Fibroblast of pulmonary artery (primary cell): Measurements from ENCODE around the gene DENND11.

Experiments
- DNase-seq: peaks from one replicate; pipeline ENCODE4 v3.0.0-alpha.2; 2010; ENCODE audit warnings: low read depth
- H3K4me3 ChIP-seq: replicated peaks from 2 replicates; pipeline ENCODE4 v1.5.1; 2011; ENCODE audit warnings: low read depth, mild to moderate bottlenecking, control low read depth, low read length, moderate library complexity
- TF ChIP-seq, protein P1 (sequence below): IDR thresholded peaks from 2 replicates; pipeline ENCODE4 v1.5.1; 2011; ENCODE audit warnings: mild to moderate bottlenecking, control low read depth, low read length, inconsistent platforms; ENCODE audit errors: missing control alignments

DENND11 gene

DNA sequence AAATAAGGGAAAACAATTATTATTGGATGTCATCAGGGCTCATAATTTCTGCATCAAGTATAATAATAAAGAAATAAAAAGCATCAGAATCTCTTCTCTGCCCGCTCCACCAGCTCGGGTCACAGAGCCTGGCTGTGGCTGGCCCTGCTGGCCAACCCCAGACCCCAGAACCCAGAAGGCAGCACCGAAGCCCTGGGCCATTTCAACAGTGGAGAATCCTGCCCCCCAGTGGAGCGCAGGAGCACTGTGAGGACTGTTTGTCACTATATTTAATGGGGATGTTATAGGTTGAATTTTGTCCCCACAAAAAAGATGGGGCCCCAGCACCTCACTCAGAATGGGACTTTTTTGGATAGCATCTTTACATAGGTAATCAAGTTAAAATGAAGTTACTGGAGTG lies 27.3 kb downstream of the DENND11 start:
- no peak overlapping the region for H3K4me3 ChIP-seq
- no peak for DNase-seq
- TF ChIP-seq, protein P1, sequence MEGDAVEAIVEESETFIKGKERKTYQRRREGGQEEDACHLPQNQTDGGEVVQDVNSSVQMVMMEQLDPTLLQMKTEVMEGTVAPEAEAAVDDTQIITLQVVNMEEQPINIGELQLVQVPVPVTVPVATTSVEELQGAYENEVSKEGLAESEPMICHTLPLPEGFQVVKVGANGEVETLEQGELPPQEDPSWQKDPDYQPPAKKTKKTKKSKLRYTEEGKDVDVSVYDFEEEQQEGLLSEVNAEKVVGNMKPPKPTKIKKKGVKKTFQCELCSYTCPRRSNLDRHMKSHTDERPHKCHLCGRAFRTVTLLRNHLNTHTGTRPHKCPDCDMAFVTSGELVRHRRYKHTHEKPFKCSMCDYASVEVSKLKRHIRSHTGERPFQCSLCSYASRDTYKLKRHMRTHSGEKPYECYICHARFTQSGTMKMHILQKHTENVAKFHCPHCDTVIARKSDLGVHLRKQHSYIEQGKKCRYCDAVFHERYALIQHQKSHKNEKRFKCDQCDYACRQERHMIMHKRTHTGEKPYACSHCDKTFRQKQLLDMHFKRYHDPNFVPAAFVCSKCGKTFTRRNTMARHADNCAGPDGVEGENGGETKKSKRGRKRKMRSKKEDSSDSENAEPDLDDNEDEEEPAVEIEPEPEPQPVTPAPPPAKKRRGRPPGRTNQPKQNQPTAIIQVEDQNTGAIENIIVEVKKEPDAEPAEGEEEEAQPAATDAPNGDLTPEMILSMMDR, result peak; percentile 39

DNA sequence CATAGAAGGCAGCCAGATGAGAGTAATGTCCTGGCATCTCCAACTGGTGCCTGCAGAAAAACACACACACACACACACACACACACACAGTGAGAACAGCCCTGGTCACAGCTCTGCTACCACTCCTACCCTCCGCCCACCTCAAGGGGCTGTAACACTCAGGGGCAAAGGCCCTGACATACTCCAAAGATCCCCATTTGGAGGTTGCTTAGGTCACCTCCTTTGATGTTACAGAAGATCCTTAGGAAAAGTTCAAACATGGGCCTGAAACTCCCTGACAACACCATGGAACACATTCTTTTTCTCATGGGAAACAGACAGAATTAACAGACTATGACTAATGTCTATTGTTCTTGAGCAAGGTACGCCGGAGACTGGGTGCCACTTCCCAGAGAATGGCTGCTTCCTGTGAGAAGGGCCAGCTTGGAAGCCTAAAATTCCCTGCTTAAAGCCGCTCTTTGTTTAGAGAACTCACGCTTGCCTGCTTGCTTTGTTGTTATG lies 27.7 kb downstream of the DENND11 start:
- peak; percentile 93 for DNase-seq
- no peak overlapping the region for H3K4me3 ChIP-seq
- TF ChIP-seq, protein P1, result no peak

DNA sequence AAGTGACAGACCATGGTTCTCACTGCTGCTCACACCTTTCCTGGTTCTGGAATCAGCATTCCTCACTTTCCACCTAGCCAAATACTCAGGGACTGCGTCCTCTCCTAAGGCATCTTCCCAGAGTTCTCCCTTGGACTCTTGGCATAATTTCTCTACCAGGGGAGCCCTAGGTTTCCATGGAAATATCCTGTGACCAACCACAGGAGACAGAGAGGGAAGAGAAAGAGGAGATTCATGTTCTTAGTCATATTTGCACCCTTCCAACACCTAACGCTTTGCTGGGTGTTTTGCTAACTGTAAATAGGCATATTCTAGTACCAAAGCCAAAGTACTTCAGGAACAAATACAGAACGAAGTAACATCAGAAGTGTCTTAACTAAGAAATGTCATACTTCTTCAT lies 28.6 kb downstream of the DENND11 start:
- TF ChIP-seq, protein P1, result no peak
- DNase-seq, result no peak
- H3K4me3 ChIP-seq, result no peak overlapping the region

DNA sequence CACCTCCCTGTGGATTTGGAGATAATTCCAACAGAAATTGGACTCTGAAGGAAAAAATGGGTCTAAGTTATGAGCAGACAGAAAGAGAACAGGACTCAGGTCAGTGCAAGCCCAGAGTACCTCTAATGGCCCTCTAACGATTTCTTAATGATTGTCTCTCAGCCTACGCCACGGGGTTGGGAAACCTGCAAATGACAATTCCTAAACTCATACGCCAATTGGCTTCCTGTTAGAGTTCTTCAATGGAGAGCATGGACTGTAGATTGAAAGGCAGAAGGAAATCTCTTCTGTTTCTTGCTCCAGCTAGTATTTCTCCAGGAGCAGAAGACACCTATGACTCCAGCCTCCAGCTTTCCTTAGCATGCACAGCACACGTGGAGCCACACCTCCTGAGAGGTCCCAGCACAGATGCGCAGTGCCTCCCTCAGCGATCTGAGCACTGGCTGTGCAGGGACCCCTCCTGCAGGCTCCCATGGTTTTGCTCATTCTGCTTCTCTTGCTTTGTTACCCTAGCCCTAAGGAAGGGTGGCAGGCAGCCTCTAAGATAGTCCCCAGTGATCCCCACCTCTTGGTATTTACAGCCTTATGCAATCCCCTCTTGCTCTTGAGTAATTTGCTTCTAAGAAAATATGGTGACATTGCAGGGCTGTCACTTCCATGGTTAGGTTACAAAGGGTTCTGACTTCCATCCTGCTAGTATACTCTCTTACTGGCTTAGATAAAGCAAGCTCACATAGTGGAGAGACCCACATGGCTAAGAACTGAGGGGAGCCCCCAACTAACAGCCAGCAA lies 30.1 kb downstream of the DENND11 start:
- peak; percentile 14 for DNase-seq
- no peak overlapping the region for H3K4me3 ChIP-seq
- TF ChIP-seq, protein P1, result no peak

DNA sequence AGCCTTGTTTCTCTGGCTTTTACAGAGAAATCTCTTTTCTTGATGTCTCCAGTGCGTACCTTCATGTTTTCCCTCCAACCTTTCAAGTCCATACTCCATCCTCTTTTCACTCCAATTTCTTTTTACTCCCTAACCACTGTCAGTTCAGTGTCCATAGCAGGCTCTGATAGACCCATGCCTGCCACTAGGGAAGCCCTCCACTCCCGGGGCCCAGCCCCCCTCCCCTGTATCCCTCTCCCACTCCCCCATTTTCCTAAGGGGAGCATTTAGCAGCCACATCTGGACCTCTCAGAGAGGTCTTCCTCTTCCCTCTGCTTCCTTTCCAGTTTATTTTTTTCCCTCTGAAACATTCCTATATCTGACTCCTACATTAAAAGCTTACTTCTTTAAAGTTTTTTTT lies 33.1 kb downstream of the DENND11 start:
- TF ChIP-seq, protein P1, result no peak
- H3K4me3 ChIP-seq, result no peak overlapping the region
- DNase-seq, result no peak

DNA sequence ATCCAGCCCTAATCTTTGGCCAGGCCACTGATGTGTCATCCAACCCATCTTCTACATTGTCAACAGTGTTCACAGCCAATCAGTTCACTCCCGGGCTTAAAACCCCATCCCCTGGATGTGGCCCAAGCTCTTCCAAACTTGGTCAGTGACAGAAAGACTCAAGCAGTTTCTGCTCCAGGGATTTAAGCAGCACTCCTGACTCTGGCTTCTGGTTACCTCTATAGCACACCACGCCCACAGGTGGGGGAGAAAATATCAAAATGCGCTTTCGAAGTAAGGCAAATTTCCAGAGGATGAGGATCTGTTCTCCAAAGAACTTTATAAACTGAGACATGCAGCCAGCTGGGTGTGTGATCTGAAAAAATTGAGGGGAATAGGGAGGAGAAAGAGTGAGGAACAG lies 35.9 kb downstream of the DENND11 start:
- no peak for DNase-seq
- TF ChIP-seq, protein P1, result no peak

More for the DNA sequence above, 35.9 kb downstream of the DENND11 start:
- H3K4me3 ChIP-seq, result no peak overlapping the region
